Upper lobe of right lung (tissue), 1 donor: ENCODE results near the gene HPCAL4. TPM values are rescaled to one million over a fixed set of nuclear protein-coding genes. Genes with fewer than 3 reads are reported as not detected.

Source experiments
- ATAC-seq: fragments of 200-7000 bp; cut with Tn5 transposase; one replicate; pipeline ENCODE4 v1.9.1; 2020; ENCODE audit warnings: mild to moderate bottlenecking, moderate library complexity
- DNase-seq: peaks from one replicate; pipeline ENCODE4 v3.0.0-alpha.2; 2020
- H3K27ac ChIP-seq: fragments of 200-600 bp; one replicate; pipeline ENCODE4 v1.8.0; 2022
- H3K27me3 ChIP-seq: fragments of 200-600 bp; one replicate; pipeline ENCODE4 v1.8.0; 2022; ENCODE audit warnings: mild to moderate bottlenecking
- H3K36me3 ChIP-seq: fragments of 200-600 bp; one replicate; pipeline ENCODE4 v1.8.0; 2022
- H3K4me1 ChIP-seq: fragments of 200-600 bp; one replicate; pipeline ENCODE4 v1.8.0; 2022
- H3K4me3 ChIP-seq: fragments of 200-600 bp; one replicate; pipeline ENCODE4 v1.8.0; 2022; ENCODE audit warnings: mild to moderate bottlenecking
- H3K9me3 ChIP-seq: fragments of 200-600 bp; one replicate; pipeline ENCODE4 v1.8.0; 2022
- intact Hi-C: fragments of 100-400 bp; cut with DNase I; formaldehyde crosslinking; loops from one replicate; pipeline ENCODE4 v1.11.0; 2022
- total RNA-seq: library from RNA; stranded (reverse); fragmentation: NEBNext Ultra II Directional; extraction: Animal tissue kit (Norgen Biotek cat#: 25700); gene quantifications from one replicate; pipeline ENCODE4 v1.2.1, GENCODE V29; 2021
- TF ChIP-seq, protein P1 (sequence below): fragments of 200-600 bp; IDR thresholded peaks from one replicate; pipeline ENCODE4 v1.8.0; 2022; ENCODE audit warnings: antibody characterized with exemption
- donor health status: DM: no; HTN: yes; CAD: no; lungs with severe emphysema.

The HPCAL4 gene
- total RNA-seq, 1 donor from 2014 or later, result 0.09 TPM

DNA sequence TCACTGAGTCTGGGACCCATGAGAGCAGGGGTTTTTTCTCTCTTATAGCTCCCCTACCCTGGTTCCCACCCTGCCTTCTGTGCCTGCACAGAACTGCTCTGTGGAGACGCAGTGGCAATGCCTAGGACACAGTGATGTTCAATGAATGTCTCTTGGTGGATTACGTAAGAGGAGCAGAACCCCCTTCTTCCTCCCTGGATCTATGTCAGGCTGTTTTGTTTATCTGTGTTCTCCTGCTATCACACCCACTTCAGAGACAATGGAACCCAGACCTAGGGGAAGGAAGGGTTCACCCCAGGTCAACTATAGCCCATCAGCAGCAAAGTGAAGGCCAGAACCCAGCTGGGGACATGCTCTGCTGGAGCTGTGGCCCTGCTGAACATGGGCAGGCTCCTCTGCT lies 2.0 kb downstream of the HPCAL4 start:
- intact Hi-C loops, result no loop called here
- ATAC-seq, result no peak
- no peak for DNase-seq

DNA sequence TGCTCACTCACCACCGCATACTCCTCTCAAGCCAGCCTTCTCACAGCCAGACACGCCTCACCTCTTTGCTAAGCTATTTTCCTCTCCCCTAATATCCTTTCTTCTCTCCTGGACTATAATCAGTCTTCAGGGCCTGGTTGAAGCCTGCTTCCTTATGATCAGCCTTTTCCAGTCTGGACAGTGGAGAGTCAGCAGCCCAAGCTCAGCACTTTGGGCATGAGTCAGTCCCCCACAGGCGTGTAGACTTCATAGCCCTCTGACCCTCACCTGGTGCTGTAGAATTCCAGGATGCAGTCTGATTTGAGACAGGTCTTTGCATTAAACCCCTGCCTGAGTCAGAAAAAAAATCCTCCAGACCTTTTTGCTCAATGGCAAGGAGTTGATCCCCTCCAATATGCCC lies 2.5 kb downstream of the HPCAL4 start:
- no peak for ATAC-seq
- DNase-seq, result no peak
- Histone ChIP-seq H3K4me3 (no peak overlapping the region), H3K4me1 (peaks cover 14% of the 10 kb centered on the region), H3K27me3 (peaks cover 54% of the 10 kb centered on the region), H3K9me3 (no peaks in the 10 kb centered on the region), H3K36me3 (no peaks in the 10 kb centered on the region), H3K27ac (no peak overlapping the region)
- intact Hi-C loops, result no loop called here
- TF ChIP-seq, protein P1, sequence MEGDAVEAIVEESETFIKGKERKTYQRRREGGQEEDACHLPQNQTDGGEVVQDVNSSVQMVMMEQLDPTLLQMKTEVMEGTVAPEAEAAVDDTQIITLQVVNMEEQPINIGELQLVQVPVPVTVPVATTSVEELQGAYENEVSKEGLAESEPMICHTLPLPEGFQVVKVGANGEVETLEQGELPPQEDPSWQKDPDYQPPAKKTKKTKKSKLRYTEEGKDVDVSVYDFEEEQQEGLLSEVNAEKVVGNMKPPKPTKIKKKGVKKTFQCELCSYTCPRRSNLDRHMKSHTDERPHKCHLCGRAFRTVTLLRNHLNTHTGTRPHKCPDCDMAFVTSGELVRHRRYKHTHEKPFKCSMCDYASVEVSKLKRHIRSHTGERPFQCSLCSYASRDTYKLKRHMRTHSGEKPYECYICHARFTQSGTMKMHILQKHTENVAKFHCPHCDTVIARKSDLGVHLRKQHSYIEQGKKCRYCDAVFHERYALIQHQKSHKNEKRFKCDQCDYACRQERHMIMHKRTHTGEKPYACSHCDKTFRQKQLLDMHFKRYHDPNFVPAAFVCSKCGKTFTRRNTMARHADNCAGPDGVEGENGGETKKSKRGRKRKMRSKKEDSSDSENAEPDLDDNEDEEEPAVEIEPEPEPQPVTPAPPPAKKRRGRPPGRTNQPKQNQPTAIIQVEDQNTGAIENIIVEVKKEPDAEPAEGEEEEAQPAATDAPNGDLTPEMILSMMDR, result no peak

More for the DNA sequence above, 2.0 kb downstream of the HPCAL4 start:
- H3K36me3 ChIP-seq, result no peaks in the 10 kb centered on the region
- peaks cover 48% of the 10 kb centered on the region for H3K27me3 ChIP-seq
- TF ChIP-seq, protein P1, result no peak
- no peaks in the 10 kb centered on the region for H3K9me3 ChIP-seq
- no peak overlapping the region for H3K4me3 ChIP-seq
- H3K4me1 ChIP-seq, result peaks cover 11% of the 10 kb centered on the region
- H3K27ac ChIP-seq, result no peak overlapping the region

DNA sequence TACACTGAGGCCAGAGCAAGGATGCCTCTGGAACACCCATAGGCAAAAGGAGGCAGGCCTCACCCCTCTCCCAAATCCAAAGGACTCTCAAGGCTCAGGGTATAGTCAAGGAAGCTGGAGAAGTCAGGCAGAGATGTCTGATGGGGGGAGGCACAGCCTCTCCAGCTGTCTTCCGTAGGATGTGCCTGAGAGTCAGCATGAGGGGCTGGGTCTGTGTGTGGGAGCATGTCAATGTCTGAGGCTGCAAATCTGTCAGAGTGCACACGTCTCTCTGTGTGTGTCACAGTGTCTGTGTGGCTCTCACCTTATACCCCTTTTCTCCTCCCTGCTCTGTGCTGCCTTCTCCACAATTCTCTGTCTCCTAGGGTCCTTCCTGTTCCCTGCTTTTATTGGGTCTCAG lies 4.0 kb downstream of the HPCAL4 start:
- Histone ChIP-seq H3K9me3 (no peaks in the 10 kb centered on the region), H3K36me3 (no peaks in the 10 kb centered on the region), H3K4me3 (no peak overlapping the region), H3K27ac (no peak overlapping the region), H3K4me1 (peaks cover 13% of the 10 kb centered on the region), H3K27me3 (peaks cover 50% of the 10 kb centered on the region)
- TF ChIP-seq, protein P1, result no peak
- ATAC-seq (no peak), DNase-seq (no peak)
- intact Hi-C loops, result no loop called here

DNA sequence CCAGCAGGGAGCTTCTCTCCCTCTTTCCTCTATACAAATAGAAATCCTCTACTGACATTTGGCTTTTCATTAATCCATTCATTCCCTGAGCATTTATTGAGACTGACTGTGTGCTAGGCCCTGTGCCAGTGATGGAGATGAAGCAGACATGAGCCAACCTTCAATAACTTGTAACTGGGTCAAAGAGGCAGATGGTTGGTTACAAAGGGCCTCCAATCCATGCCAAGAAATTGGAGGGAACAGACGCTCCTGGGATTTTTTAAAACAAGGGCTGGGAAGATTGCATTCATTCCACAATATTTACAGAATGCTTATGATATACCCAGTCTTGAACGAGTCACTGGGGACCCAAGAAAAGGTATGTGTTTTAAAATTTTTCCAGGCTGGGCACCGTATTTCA lies 6.2 kb downstream of the HPCAL4 start:
- peaks cover 29% of the 10 kb centered on the region for H3K27me3 ChIP-seq
- H3K4me1 ChIP-seq, result peaks cover 4% of the 10 kb centered on the region
- TF ChIP-seq, protein P1, result no peak
- H3K9me3 ChIP-seq, result no peaks in the 10 kb centered on the region
- intact Hi-C loops, result no loop called here
- H3K36me3 ChIP-seq, result no peaks in the 10 kb centered on the region
- no peak for ATAC-seq
- H3K4me3 ChIP-seq, result no peak overlapping the region
- no peak for DNase-seq
- no peak overlapping the region for H3K27ac ChIP-seq

DNA sequence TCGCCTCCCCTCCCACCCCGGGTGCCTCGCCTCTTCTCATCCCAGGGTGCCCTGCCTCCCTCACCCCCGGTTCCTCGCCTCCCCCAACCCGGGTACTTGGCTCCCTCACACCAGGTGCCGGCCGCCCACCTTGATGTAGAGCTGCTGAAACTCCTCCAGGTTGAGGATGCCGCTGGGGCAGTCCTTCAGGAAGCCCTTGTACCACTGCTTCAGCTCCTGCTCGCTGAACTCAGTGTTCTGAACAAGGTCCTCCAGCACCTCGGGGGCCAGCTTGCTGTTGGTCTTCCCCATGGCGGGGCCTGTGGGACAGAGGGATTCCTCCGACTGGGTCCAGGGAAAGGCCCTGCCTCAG lies 6.9 kb downstream of the HPCAL4 start:
- no peak overlapping the region for H3K27ac ChIP-seq
- peaks cover 4% of the 10 kb centered on the region for H3K4me1 ChIP-seq
- H3K9me3 ChIP-seq, result no peaks in the 10 kb centered on the region
- TF ChIP-seq, protein P1, result no peak
- intact Hi-C loops, result no loop called here
- no peak for ATAC-seq
- H3K36me3 ChIP-seq, result no peaks in the 10 kb centered on the region
- no peak for DNase-seq
- H3K27me3 ChIP-seq, result peaks cover 22% of the 10 kb centered on the region
- no peak overlapping the region for H3K4me3 ChIP-seq

DNA sequence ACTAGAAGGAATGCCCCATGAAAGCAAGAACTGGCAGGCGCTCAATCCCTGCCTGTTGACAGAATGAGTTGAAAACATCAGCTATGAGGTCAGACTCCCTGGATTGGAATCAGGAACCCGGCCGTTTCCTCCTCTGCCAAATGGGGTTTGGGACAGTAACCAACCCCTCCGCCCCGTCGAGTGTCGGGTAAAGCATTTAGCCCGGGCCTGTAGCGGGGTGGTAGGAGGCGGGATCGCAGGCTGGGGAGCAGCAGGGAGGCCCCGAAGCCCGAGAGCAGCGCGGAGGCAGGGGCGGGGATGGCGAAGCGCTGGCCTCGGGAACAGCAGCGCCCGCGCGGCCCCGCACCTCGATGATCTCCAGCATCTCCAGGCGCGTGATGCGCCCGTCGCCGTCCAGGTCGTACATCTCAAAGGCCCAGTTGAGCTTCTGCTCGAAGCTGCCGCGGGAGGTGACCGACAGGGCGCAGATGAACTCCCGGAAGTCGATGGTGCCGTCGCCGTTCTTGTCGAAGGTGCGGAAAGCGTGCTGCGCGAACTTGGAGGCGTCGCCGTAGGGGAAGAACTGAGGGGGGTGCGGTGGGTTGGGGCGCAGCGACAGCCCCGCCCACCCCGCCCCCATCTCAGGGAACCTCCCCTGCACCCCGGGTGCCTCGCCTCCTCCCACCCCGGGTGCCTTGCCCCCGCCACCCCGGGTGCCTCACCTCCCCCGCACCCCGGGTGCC lies 7.5 kb downstream of the HPCAL4 start:
- no peak for ATAC-seq
- no peak for DNase-seq

More for the DNA sequence above, 7.5 kb downstream of the HPCAL4 start:
- Histone ChIP-seq H3K9me3 (no peaks in the 10 kb centered on the region), H3K27ac (no peak overlapping the region), H3K27me3 (peaks cover 20% of the 10 kb centered on the region), H3K4me1 (peaks cover 4% of the 10 kb centered on the region), H3K4me3 (no peak overlapping the region), H3K36me3 (no peaks in the 10 kb centered on the region)
- intact Hi-C loops, result no loop called here
- TF ChIP-seq, protein P1, result no peak
